Measurements from ENCODE around the gene GALNT2.

GALNT2 gene

DNA sequence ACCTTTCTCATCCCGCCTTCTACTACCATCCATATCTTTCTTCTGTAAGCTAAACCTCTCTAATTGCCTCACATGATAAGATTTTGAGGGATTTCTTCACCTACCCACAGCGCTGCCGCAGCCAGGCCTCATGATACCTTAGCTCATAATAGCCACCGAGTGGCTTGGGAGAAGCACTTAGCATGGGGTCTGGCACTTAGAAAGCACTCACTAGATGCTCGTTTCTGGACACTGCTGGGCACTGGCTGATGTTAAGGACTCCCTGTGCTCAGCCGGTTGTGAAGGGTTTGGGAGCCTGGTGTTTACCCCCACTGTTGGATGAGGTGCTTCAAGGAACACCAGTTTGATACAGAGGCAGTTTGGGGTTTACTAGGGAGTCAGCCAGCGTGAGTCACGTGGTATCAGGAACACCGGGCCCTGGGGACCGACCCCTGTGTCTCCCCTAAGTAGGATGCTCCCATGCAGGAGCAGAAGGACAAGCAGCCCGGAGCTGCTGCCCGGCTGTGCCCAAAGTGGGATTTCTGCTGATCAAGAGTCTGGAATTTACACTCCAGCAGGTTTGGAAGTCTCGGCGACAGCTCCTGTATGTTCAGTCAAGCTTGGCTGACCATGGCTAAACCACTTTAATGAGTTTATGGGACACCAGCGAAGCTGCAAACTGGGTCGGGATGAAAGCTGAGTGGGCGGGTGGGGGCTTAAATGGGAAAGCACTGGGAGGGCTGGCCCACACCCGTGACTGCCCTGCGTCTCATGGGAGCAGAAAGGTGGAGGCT, 63.3 kb downstream of the GALNT2 start:
- no peak for DNase-seq (ENCODE audit: low read depth in 1 of 2, low spot score in 1 of 2)
- H3K4me3 ChIP-seq (replicated peaks; ENCODE audit: insufficient read depth, low read length): no peak overlapping the region
- no peaks in the 10 kb centered on the region for H3K27me3 ChIP-seq (ENCODE audit: insufficient read depth, poor library complexity, severe bottlenecking)
- H3K27ac ChIP-seq (replicated peaks): no peak overlapping the region
- TF ChIP-seq, protein P1, sequence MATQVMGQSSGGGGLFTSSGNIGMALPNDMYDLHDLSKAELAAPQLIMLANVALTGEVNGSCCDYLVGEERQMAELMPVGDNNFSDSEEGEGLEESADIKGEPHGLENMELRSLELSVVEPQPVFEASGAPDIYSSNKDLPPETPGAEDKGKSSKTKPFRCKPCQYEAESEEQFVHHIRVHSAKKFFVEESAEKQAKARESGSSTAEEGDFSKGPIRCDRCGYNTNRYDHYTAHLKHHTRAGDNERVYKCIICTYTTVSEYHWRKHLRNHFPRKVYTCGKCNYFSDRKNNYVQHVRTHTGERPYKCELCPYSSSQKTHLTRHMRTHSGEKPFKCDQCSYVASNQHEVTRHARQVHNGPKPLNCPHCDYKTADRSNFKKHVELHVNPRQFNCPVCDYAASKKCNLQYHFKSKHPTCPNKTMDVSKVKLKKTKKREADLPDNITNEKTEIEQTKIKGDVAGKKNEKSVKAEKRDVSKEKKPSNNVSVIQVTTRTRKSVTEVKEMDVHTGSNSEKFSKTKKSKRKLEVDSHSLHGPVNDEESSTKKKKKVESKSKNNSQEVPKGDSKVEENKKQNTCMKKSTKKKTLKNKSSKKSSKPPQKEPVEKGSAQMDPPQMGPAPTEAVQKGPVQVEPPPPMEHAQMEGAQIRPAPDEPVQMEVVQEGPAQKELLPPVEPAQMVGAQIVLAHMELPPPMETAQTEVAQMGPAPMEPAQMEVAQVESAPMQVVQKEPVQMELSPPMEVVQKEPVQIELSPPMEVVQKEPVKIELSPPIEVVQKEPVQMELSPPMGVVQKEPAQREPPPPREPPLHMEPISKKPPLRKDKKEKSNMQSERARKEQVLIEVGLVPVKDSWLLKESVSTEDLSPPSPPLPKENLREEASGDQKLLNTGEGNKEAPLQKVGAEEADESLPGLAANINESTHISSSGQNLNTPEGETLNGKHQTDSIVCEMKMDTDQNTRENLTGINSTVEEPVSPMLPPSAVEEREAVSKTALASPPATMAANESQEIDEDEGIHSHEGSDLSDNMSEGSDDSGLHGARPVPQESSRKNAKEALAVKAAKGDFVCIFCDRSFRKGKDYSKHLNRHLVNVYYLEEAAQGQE (IDR thresholded peaks at IDR 0.05; ENCODE audit: insufficient replicate concordance, low read depth): no peak
- no peak for TF ChIP-seq POLR2AphosphoS5 (IDR thresholded peaks at IDR 0.05; ENCODE audit: low read depth)
- no peak for TF ChIP-seq GABPA (IDR thresholded peaks at IDR 0.05; ENCODE audit: low read depth)
- TF ChIP-seq SPI1 (IDR thresholded peaks at IDR 0.05; ENCODE audit: borderline replicate concordance, low read depth): no peak
- TF ChIP-seq, protein P2, sequence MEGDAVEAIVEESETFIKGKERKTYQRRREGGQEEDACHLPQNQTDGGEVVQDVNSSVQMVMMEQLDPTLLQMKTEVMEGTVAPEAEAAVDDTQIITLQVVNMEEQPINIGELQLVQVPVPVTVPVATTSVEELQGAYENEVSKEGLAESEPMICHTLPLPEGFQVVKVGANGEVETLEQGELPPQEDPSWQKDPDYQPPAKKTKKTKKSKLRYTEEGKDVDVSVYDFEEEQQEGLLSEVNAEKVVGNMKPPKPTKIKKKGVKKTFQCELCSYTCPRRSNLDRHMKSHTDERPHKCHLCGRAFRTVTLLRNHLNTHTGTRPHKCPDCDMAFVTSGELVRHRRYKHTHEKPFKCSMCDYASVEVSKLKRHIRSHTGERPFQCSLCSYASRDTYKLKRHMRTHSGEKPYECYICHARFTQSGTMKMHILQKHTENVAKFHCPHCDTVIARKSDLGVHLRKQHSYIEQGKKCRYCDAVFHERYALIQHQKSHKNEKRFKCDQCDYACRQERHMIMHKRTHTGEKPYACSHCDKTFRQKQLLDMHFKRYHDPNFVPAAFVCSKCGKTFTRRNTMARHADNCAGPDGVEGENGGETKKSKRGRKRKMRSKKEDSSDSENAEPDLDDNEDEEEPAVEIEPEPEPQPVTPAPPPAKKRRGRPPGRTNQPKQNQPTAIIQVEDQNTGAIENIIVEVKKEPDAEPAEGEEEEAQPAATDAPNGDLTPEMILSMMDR (IDR thresholded peaks at IDR 0.05; ENCODE audit: insufficient read depth, low read length): no peak

- no peak overlapping the region for H3K4me3 ChIP-seq (replicated peaks; ENCODE audit: insufficient read depth, low read length)
- TF ChIP-seq SPI1 (IDR thresholded peaks at IDR 0.05; ENCODE audit: borderline replicate concordance, low read depth) (no peak), GABPA (IDR thresholded peaks at IDR 0.05; ENCODE audit: low read depth) (no peak), POLR2AphosphoS5 (IDR thresholded peaks at IDR 0.05; ENCODE audit: low read depth) (no peak)
- TF ChIP-seq, protein P2 (IDR thresholded peaks at IDR 0.05; ENCODE audit: insufficient read depth, low read length): no peak
- TF ChIP-seq, protein P1 (IDR thresholded peaks at IDR 0.05; ENCODE audit: insufficient replicate concordance, low read depth): no peak
- H3K27ac ChIP-seq (replicated peaks): no peak overlapping the region
- H3K27me3 ChIP-seq (ENCODE audit: insufficient read depth, poor library complexity, severe bottlenecking): no peaks in the 10 kb centered on the region
- no peak for DNase-seq (ENCODE audit: low read depth in 1 of 2, low spot score in 1 of 2)
These were observed 64.4 kb downstream of the GALNT2 start for GRCh38 chr1:230131457-230131856.

DNA sequence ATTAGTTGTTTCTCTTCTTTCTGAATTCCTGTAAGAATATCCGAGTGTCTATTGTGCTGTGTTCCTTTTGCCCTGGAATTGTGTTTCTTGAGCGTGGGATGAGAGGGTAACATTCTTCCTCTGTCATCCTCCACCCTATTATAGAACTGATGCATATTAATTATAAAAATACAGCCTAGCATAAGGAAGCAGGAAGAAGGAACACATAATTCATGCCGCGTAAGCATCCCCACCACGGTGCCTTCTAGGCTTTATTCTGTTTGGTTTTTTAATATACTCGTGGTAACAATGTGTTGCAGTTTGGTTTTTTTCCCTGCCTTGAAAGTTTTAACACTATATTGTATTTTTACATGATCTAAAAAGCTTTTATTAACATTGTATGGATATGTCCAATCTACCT, 65.7 kb downstream of the GALNT2 start:
- H3K27me3 ChIP-seq (ENCODE audit: insufficient read depth, poor library complexity, severe bottlenecking): no peaks in the 10 kb centered on the region
- TF ChIP-seq POLR2AphosphoS5 (IDR thresholded peaks at IDR 0.05; ENCODE audit: low read depth): no peak
- TF ChIP-seq, protein P2 (IDR thresholded peaks at IDR 0.05; ENCODE audit: insufficient read depth, low read length): no peak
- TF ChIP-seq SPI1 (IDR thresholded peaks at IDR 0.05; ENCODE audit: borderline replicate concordance, low read depth): no peak
- no peak for TF ChIP-seq GABPA (IDR thresholded peaks at IDR 0.05; ENCODE audit: low read depth)
- TF ChIP-seq, protein P1 (IDR thresholded peaks at IDR 0.05; ENCODE audit: insufficient replicate concordance, low read depth): no peak
- no peak for DNase-seq (ENCODE audit: low read depth in 1 of 2, low spot score in 1 of 2)
- no peak overlapping the region for H3K27ac ChIP-seq (replicated peaks)
- no peak overlapping the region for H3K4me3 ChIP-seq (replicated peaks; ENCODE audit: insufficient read depth, low read length)
